ENCODE measurements around the gene RAVER2. TPM values are rescaled to one million over a fixed set of nuclear protein-coding genes. Genes with fewer than 3 reads are reported as not detected.

Gene RAVER2
- total and polyA plus RNA-seq, 4 donors, result 2.9 to 30.2 (median 6.8) TPM

DNA sequence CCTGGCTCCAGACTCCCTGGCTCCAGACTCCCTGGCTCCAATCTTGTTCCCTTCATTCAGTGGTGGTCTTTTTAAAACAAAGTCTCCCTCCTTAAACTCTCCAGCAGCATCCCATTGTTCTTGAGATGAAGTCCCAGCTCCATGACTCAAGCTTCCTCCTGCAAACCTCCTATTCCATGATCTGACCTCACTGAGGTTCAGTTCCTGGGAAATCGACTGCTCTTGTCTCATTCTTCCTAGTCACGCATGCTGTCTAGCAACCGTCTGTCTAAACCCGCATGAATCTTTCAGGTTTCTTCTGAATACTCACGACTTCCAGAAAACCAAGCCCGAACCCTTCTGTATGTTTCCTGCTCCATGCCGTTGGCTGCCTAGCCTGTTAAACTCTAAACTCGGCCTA lies 91.9 kb downstream of the RAVER2 start:
- H3K27ac ChIP-seq (ENCODE audit: low read depth in 1 of 2, low read length in 1 of 2), result no peak overlapping the region
- TF ChIP-seq, protein P1, sequence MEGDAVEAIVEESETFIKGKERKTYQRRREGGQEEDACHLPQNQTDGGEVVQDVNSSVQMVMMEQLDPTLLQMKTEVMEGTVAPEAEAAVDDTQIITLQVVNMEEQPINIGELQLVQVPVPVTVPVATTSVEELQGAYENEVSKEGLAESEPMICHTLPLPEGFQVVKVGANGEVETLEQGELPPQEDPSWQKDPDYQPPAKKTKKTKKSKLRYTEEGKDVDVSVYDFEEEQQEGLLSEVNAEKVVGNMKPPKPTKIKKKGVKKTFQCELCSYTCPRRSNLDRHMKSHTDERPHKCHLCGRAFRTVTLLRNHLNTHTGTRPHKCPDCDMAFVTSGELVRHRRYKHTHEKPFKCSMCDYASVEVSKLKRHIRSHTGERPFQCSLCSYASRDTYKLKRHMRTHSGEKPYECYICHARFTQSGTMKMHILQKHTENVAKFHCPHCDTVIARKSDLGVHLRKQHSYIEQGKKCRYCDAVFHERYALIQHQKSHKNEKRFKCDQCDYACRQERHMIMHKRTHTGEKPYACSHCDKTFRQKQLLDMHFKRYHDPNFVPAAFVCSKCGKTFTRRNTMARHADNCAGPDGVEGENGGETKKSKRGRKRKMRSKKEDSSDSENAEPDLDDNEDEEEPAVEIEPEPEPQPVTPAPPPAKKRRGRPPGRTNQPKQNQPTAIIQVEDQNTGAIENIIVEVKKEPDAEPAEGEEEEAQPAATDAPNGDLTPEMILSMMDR (IDR thresholded peaks at IDR 0.05; ENCODE audit: control extremely low read depth, extremely low read depth), result no peak
- DNase-seq, result no peak
- peaks cover 0 to 3% (median 0%) of the 10 kb centered on the region in 4 donors for H3K9me3 ChIP-seq (ENCODE audit: control insufficient read depth in 4 of 4, insufficient read depth in 3 of 4, low read length in 3 of 4)
- H3K4me1 ChIP-seq (ENCODE audit: control insufficient read depth in 5 of 5, insufficient read depth in 5 of 5, low read length in 5 of 5), result no peaks in the 10 kb centered on the region
- peaks cover 34 to 51% (median 49%) of the 10 kb centered on the region in 4 donors for H3K36me3 ChIP-seq (ENCODE audit: control insufficient read depth in 4 of 4, insufficient read depth in 4 of 4, low read length in 4 of 4)
- ATAC-seq (ENCODE audit: insufficient read depth, low FRiP score), result no peak
- no peaks in the 10 kb centered on the region for H3K27me3 ChIP-seq (ENCODE audit: control insufficient read depth in 3 of 3, insufficient read depth in 3 of 3, low read length in 2 of 3)
- WGBS, 2 donors, result 92% methylated on average over 8 of the region's 8 CpGs
- H3K9ac ChIP-seq (ENCODE audit: insufficient read depth in 1 of 2, low read length in 2 of 2), result no peak overlapping the region
- H3K4me3 ChIP-seq, result no peak overlapping the region

DNA sequence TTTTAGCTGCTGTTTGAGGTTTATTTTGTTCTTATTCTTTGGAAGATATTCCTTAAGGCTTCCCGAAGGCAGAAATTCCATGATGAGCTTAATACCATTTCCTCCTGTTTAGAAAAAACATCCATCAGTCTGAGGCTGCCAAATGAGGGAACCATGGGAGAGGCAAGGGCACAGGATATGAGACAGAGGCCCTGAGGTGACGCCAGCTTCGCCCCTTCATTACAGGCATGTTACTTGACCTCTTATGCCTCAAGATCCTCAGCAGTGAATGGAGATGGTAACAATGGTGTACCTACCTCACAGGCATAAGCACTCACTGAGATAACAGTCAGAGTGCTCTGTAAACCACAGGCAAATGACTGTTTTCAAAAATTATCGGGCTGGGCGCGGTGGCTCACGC lies 93.6 kb downstream of the RAVER2 start:
- Histone ChIP-seq H3K4me3 (no peak overlapping the region), H3K27me3 (ENCODE audit: control insufficient read depth in 3 of 3, insufficient read depth in 3 of 3, low read length in 2 of 3) (no peaks in the 10 kb centered on the region), H3K27ac (ENCODE audit: low read depth in 1 of 2, low read length in 1 of 2) (peak overlapping the region in 1 of 2 donors; percentile 42), H3K9me3 (ENCODE audit: control insufficient read depth in 4 of 4, insufficient read depth in 3 of 4, low read length in 3 of 4) (peaks cover 0 to 3% (median 0%) of the 10 kb centered on the region in 4 donors), H3K36me3 (ENCODE audit: control insufficient read depth in 4 of 4, insufficient read depth in 4 of 4, low read length in 4 of 4) (peaks cover 38 to 49% (median 44%) of the 10 kb centered on the region in 4 donors), H3K4me1 (ENCODE audit: control insufficient read depth in 5 of 5, insufficient read depth in 5 of 5, low read length in 5 of 5) (no peaks in the 10 kb centered on the region), H3K9ac (ENCODE audit: insufficient read depth in 1 of 2, low read length in 2 of 2) (no peak overlapping the region)
- no peak for ATAC-seq (ENCODE audit: insufficient read depth, low FRiP score)
- no peak for DNase-seq
- WGBS, 2 donors, result 84 to 87% methylated on average over 7 of the region's 7 CpGs
- TF ChIP-seq, protein P1 (IDR thresholded peaks at IDR 0.05; ENCODE audit: control extremely low read depth, extremely low read depth), result no peak

- Histone ChIP-seq H3K27ac (ENCODE audit: low read depth in 1 of 2, low read length in 1 of 2) (no peak overlapping the region), H3K4me3 (no peak overlapping the region), H3K27me3 (ENCODE audit: control insufficient read depth in 3 of 3, insufficient read depth in 3 of 3, low read length in 2 of 3) (no peaks in the 10 kb centered on the region), H3K36me3 (ENCODE audit: control insufficient read depth in 4 of 4, insufficient read depth in 4 of 4, low read length in 4 of 4) (peaks cover 41 to 54% (median 46%) of the 10 kb centered on the region in 4 donors), H3K9me3 (ENCODE audit: control insufficient read depth in 4 of 4, insufficient read depth in 3 of 4, low read length in 3 of 4) (peaks cover 0 to 3% (median 0%) of the 10 kb centered on the region in 4 donors), H3K4me1 (ENCODE audit: control insufficient read depth in 5 of 5, insufficient read depth in 5 of 5, low read length in 5 of 5) (no peaks in the 10 kb centered on the region), H3K9ac (ENCODE audit: insufficient read depth in 1 of 2, low read length in 2 of 2) (no peak overlapping the region)
- TF ChIP-seq, protein P1 (IDR thresholded peaks at IDR 0.05; ENCODE audit: control extremely low read depth, extremely low read depth), result no peak
- 87 to 89% methylated on average over 5 of the region's 5 CpGs for WGBS, 2 donors
- DNase-seq (no peak), ATAC-seq (ENCODE audit: insufficient read depth, low FRiP score) (no peak)
Measured at GRCh38 chr1:64839261-64839660, 94.4 kb downstream of the RAVER2 start.

All from lung (tissue), 12 donors.